ENCODE data around the gene NOP14.
"Not testable (repeated sequence)": the region's sequence is repeated elsewhere in the genome, so short reads cannot be mapped to it uniquely, and the experiment has no call there.

NOP14 gene

GRCh38 chr4:2963175-2963965 lies at the start of gene NOP14, which contains the start of gene GRK4:
NOP14 (minus strand) TSS chr4:2963406; CDS start chr4:2963319, 87 bp downstream.
GRK4 (plus strand) TSS chr4:2963571; CDS start chr4:2964071, 500 bp downstream.
- DNase-seq = peak; percentile 88

- DNase-seq = no peak
Observed at GRCh38 chr4:3011456-3012220, 48.4 kb upstream of the NOP14 start.

GRCh38 chr4:3010998-3011397 lies 47.8 kb upstream of the NOP14 start:
- DNase-seq = no peak

DNA sequence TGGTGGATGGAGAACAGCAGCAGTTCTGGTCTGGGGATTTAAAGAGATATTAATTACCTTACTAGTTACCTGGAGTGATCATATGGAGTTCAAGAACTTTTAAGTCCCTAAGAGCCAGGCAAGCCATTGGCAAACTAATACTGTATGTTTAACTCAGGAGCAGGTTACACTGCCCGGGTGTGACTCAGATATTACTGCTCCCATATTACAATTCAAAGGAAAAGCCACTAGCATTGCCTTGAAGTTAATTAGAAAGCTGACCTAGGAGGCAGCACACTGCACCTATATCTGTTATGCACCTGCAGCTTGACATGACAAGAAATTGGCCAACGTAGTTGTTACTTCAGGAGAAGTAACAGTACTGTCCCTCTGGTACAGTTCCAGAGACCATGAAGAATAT lies 47.4 kb upstream of the NOP14 start:
- no peak for DNase-seq

DNA sequence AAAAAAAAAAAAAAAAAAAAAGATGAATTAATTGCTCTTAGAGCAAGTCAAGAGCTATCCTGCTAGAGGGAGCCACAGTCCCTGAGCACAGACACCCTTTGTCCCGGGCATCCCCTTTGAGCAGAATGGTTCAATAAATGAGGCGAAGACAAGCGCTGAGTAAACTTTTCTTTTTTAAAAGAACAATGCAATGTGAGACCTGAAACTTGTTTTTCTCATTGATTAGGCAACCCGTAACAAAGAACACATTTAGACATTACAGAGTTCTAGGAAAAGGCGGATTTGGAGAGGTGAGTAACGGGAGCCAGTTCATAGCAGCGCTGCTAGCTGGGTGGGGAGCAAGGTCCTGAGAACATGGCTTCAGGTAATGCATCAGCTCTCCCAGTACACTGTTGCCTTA lies 46.2 kb upstream of the NOP14 start:
- DNase-seq = no peak

- no peak for DNase-seq
Observed at GRCh38 chr4:3007724-3008123, 44.5 kb upstream of the NOP14 start.

GRCh38 chr4:2996415-2996814 lies 33.2 kb upstream of the NOP14 start:
- DNase-seq = no peak

DNA sequence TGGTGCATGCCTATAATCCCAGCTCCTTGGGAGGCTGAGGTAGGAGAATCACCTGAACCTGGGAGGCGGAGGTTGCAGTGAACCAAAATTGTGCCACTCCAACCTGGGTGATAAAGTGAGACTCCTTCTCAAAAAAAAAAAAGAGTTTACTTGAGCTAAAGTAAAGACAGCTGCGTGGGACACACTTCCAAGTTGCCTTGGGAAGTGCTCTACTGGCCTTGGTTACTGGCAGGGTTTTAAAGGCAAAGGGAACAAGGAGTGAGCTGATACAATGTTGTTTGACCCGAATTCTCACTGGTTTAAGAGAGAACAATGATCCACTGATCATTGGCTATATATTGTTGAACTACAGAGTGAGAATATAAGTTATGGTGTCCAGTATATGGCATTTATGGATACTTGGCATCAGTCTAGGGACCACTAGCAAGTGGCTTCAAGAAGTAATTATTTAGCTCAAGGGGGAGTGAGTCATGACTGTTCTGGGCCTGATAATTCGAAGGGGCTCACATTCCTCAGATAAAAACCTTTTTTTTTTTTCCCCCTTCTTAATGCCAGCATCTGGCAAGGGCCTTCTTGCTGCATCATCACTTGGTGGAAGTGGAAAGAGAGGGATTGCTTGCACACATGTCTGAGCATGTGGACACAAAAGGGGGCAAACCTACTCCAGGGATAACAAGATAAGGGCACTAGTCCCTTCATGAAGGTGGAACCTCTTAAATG lies 32.5 kb upstream of the NOP14 start:
- no peak for DNase-seq

DNA sequence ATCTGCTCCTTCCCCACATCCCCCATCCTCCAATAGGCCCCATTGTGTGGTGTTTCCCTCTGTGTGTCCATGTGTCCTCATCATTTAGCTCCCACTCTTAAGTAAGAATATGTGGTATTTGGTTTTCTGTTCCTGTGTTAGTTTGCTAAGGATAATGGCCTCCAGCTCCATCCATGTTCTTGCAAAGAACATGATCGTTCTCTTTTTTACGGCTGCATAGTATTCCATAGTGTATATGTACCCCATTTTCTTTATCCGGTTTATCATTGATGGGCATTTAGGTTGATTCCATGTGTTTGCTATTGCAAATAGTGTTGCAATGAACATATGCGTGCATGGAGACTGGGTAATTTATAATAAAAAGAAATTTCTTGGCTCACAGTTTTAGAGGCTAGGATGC lies 31.7 kb upstream of the NOP14 start:
- no peak for DNase-seq

GRCh38 chr4:2991243-2991642 lies 28.0 kb upstream of the NOP14 start:
- DNase-seq = no peak

- DNase-seq = not testable (repeated sequence)
Observed at GRCh38 chr4:2983715-2984114, 20.5 kb upstream of the NOP14 start.

GRCh38 chr4:2982012-2982411 lies 18.8 kb upstream of the NOP14 start:
- no peak for DNase-seq

GRCh38 chr4:2981256-2981819 lies 18.1 kb upstream of the NOP14 start:
- DNase-seq = no peak

DNA sequence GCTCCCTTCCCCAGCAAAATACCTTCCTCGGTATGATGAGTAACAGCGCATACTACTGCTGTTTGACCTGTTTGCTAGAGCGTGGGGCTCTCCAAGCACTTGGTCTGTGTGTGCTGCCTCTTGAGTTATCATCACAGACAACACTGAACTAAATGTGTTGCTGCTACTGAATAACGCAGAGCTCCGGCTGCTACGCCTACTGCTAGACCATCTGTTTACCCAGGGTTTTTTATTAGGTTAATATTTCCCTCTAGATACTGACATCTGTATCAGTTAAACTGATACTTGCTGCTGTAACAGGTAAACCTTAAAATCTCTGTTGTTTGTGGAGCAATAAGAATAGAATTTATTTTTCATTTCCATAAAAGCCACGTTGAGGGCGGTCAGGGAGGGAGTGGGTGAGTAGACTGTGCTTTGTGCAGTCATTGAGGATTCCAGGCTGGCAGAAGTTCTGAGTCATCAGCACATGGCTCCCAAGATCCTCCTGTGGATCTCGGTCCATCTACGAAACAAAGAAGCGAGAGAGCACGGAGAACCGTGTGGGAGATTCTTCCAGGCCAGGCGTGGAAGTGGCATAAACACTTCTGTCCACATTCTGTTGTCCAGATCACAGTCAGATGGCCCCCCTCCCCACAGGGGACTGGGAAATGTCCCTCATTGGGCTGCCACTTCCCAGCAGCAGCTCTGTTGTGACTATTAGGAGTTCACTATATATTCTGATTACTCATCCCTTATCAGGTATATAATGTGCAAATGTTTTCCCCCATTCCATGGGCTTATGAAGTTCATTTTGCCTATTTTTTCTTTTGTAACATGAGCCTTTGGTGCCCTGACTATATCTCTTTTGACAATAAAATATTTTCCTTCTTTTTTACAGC lies 14.2 kb upstream of the NOP14 start:
- peak; percentile 28 for DNase-seq

DNA sequence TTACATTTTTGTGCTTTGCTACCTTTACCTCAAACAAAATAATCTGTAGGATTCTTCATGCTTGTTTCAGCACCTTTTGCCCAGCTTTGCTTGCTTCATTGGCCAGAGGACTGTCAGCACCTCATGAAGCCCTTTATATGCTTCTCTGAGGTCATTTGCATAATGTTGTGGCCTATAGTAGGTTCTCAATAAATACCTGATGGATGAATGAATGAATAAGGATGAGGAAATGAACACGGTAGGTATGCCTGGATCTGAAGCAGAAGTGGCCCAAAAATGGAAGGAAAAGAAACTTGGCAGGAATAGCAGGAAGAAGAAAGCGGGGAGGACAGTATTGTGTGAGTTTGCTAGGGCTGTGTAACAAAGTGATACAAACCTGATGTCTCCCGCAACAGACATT lies 8.1 kb upstream of the NOP14 start:
- DNase-seq = no peak

DNA sequence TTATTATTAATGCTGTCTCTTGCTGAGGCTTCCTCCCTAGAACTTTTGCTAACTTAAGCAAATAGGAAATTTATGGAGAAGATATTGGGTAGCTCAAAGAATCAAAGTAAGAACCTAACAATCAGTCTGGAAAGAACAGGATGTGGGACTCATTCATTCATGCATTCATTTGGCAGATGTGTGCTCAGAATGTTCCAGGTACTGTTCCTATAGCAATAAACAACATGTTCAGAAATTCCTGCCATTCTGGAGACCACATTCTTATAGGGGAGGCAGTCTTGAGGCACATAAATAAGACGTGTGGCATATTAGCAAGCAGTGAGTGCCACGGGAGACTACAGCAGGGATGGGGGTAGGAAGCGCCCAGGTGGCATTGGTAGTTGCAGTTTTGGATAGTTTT lies 5.2 kb upstream of the NOP14 start:
- DNase-seq = no peak

GRCh38 chr4:2965262-2965661 lies 2.1 kb upstream of the NOP14 start:
- no peak for DNase-seq

DNA sequence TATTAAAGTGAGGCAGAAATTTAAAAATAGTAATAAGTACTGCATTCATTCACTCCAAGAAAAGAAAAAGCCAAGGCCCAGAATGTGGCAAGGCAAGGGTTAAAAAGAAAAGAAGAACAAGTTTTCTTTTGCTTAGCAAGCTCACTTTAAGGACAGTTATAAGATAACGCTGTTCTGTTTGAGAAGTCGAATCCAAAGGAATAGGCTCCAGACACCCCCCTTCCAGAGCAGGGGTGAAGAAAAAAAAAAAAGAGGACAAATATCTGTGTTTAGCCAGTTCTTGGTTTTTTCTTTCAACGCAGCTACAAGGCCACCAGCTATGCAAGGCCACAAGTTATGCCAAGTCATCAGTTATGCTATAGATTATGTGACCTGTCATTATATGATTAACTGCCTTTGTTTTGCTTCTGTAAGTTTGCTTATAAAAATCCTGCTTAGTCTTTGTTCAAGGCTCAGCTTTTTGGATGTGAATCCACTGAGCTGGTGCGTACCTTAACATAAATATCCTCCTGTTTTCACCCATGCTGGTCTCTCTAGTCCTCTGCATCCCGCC lies 1.6 kb upstream of the NOP14 start:
- no peak for DNase-seq

- no peak for DNase-seq
Observed at GRCh38 chr4:2963966-2964471, 813 bp upstream of the NOP14 start.

- no peak for DNase-seq
Observed at GRCh38 chr4:2962614-2963174, 512 bp downstream of the NOP14 start.

DNA sequence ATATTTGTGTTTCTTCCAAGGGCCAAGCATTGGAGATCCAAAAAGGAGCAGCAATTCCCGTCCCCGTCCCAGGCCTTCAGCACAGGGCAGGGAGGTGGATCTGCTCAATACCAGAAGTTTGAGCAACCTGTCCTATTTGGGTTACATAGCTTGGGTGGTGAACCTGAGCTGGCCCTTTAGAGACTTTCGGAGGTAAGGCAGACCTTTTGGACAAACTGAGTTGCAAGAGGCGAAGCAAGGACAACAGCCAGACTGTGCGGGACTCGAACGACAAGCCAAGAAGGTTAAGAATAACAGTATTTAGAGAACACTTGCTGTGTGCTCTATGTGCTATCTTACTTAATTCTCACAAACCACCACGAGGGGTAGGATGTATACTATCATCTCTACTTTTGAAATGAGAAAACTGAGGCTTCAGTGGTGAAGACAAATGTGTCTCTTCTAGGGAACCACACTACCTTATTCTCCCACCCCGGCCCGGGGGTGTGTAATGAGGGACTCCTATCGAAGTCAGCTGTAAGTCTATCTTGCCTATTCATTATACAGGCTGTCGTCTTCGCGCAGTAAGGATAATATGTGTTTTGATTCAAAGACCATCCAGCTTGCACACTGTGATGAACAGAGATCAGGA lies 1.3 kb downstream of the NOP14 start:
- DNase-seq = no peak

Measured in DMS 273 treated with DMSO at 0.1 percent for 48 hours (cell line).